ENCODE results near the gene FAN1. TPM values are rescaled to one million over a fixed set of nuclear protein-coding genes. Genes with fewer than 3 reads are reported as not detected.

The FAN1 gene
- total RNA-seq, 1 donor from 2014 or later, result 26.3 TPM

DNA sequence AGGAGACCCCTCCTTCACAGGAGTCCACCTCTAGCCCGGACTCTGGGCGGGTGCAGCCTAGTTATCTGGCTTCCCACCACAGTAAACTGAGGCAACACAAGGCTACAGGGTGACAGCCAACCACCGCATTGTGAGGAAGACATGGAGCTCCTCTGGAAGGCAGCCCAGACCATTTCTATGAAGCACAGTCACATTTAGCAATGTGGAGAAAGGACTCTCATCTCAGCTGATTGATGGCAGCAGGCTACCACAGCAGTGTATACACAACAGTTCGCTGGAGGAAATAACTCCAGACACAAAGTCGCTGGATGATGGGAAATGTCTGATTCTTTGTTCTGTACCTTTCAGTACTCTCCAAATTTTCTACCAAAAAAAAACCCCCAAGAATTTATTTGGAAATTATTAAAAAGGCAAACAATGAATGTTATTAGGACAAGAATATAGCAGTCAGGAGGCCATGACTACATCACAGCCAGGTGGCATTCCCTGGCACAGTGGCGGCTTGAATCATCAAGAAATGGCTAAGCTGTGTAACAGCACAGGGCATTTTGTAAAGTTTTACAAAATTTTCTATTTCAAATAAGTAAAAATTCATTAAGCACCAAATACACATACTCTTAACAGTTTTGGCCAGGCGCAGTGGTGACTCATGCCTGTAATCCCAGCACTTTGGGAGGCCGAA, 40.1 kb downstream of the FAN1 start:
- ATAC-seq (no peak), DNase-seq (no peak)
- intact Hi-C loops (cut with micrococcal nuclease), result no loop called here

DNA sequence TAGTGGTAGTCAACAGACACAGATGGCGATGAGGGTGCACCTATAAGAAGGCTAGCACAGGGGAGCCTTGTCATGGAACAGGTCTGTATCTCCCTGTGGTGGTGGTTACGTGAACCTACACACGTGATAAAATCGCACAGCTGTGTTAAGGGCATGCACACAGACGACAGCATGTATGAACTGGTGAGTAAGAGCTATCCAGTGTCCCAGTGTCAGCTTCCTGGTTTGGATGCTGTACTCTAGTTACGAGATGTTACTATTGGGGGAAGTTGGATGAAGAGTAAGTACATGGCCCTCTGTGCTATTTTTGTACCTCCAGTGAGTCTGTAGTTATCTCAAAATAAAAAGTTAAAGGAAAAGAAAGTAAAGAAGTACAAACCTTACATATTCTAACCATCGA, 49.5 kb downstream of the FAN1 start:
- peak; percentile 88 for ATAC-seq
- DNase-seq, result no peak
- intact Hi-C loops (cut with micrococcal nuclease), result no loop called here

GRCh38 chr15:30953731-30954378, 50.1 kb downstream of the FAN1 start:
- intact Hi-C loops (cut with micrococcal nuclease), result no loop called here
- ATAC-seq (peak; percentile 75), DNase-seq (peak; percentile 47)

- no peak for ATAC-seq
These were observed 51.0 kb downstream of the FAN1 start for GRCh38 chr15:30954674-30955073.

DNA sequence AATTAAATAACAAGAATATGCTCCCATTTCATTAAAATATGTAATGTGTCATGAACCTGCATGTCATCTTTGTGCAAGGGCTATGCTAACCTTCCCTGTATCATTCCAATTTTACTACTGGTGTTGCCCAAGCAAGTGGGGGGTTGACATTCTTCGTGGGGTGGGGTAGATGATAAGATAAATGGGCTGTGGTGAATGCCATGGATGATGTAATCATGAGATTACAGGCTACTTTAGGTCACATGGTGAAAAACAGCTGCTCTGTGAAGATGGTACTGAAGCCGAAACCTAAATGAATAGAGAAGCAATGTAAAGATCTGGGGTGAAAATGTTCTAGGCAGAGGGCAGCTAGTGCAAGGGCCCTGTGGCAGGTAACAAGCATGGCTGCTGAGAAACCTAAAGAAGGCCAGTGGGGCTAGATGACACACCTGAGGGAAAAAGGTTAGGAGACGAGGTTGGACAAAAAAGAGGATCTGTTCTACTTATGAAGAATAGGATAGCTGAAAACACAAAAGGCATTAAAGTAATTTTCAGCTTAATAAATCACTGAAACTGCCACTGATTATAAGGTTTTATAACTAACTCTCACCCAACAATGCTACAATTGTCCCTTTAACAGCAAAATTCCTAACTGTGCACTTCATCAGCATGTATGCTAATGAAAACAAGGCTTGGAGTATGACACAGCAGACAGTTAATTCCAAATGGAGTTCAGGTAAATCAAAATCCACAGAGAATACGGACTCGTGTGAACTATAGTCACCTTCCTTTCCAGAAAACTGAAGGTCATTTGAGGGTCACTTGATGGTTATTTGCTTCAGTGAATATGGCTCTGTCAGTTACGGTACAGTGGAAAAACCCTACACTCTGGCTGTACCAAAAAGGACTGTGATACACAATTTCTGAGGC, 52.8 kb downstream of the FAN1 start:
- intact Hi-C loops (cut with micrococcal nuclease), result no loop called here
- ATAC-seq, result no peak

More at GRCh38 chr15:30954674-30955073, 51.0 kb downstream of the FAN1 start:
- no peak for DNase-seq
- intact Hi-C loops (cut with micrococcal nuclease), result no loop called here

DNA sequence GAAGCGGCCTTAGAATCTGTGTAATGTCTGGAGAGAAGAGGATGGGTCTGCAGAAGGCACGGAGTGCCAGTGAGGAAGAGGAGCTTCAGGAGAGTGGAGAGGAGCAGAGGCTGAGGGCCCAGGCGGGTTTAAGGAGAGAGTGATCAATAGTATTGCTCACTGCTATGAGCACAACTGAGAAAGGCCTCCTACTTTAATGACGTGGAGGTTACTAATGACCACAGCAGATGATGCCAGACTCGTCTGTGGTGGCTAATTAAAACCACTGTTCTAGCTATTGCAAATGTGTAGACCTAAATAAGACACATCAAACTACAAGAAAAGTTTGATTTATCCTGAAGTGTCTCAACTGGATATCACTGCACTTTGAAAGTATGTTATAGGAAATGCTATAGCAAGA, 54.5 kb downstream of the FAN1 start:
- DNase-seq (no peak), ATAC-seq (no peak)
- intact Hi-C loops (cut with micrococcal nuclease), result no loop called here

More for the DNA sequence above, 52.8 kb downstream of the FAN1 start:
- DNase-seq, result no peak

GRCh38 chr15:30962079-30962478, 58.4 kb downstream of the FAN1 start:
- DNase-seq, result peak; percentile 38
- ATAC-seq, result peak; percentile 86
- intact Hi-C loops (cut with micrococcal nuclease), result loop anchor here (10.0 kb wide), 1 partner anchor 47 kb away; no protein-coding TSS in a partner anchor

DNA sequence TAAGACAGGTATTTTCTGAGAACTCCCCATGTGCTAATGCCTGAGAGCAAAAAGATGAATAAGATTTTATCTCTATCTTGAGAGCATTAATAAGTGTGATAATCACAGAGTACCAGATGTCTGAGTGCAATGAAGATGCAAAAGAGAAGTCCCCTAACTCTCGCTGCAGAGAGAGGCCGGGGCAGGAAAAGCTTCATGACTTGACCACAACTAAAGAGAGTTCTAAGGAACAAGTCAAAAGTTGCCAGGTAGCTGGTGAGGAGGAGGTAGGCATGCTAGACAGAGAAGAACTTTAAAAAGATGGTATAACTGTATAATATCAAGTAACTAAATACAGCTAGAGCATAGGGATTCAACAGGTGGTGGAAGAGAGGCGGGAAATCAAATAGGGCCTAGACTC, 58.9 kb downstream of the FAN1 start:
- intact Hi-C loops (cut with micrococcal nuclease), result loop anchor here (10.0 kb wide), 1 partner anchor 48 kb away; no protein-coding TSS in a partner anchor
- ATAC-seq, result no peak

GRCh38 chr15:30963681-30964080, 60.0 kb downstream of the FAN1 start:
- no peak for ATAC-seq
- DNase-seq, result no peak
- intact Hi-C loops (cut with micrococcal nuclease), result loop anchor here (10.0 kb wide), 1 partner anchor 49 kb away; no protein-coding TSS in a partner anchor

More for the DNA sequence above, 58.9 kb downstream of the FAN1 start:
- DNase-seq, result no peak

DNA sequence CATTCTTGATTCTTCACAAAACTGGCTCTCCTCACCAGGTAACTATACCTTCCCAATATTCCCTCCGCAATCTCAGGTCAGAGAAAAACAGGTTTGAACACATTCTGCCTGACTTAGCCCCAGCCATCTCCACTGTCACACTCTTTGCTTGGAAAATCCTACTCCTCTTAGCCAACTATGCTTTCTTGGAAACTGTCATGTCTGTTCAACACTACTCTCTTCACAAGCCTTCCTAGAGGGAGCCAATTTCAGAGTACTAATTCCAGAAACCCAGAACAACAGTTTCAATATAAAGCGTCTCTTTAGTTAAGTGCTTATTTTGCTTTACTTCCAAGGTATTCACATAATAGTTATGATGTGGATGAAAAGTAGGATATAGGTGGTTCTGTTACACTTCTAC, 66.0 kb downstream of the FAN1 start:
- DNase-seq (no peak), ATAC-seq (peak; percentile 36)
- intact Hi-C loops (cut with micrococcal nuclease), result loop anchor here (10.0 kb wide), 1 partner anchor 55 kb away; no protein-coding TSS in a partner anchor

- intact Hi-C loops (cut with micrococcal nuclease), result no loop called here
- DNase-seq, result no peak
These were observed 69.7 kb downstream of the FAN1 start for GRCh38 chr15:30973379-30973778.

DNA sequence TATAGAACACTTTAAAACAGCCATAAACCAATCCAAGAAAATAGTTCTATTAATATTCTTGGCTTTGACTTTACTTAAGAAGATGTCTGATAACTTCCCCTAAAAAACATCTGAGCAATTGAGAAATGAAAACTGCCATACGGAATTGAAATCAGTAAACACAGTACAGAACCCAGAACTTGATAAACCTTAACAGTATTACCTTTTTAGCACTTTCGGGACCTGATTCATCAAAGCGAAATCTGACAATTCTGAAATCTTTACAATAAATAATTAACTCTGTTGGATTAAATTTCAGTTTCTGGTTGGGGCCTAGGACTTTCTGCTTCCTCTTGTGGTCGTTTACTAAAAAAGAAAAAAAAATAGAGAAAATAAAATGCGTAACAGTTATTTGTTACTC, 70.4 kb downstream of the FAN1 start:
- ATAC-seq, result no peak
- intact Hi-C loops (cut with micrococcal nuclease), result no loop called here
- DNase-seq, result no peak

More at GRCh38 chr15:30973379-30973778, 69.7 kb downstream of the FAN1 start:
- ATAC-seq, result no peak

DNA sequence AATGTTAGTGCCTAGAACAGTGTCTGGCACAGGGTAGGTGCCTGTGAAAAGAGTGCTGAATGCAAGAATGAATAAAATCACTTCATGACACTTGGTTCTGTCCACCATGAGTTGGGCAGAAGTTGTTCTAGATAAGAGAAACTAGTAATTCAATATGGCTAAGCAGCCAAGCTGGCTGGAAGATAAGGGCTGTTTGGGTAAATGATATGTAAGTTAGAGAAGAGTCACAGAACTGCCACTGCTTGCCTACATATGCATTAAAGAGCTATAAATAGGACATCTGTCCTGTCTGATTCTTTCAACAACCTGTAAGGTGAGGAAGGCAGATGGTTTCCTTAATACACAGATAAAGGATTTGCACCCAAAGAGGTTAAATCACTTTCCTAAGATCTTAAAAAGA, 74.6 kb downstream of the FAN1 start:
- DNase-seq (no peak), ATAC-seq (peak; percentile 45)
- intact Hi-C loops (cut with micrococcal nuclease), result no loop called here

- DNase-seq (no peak), ATAC-seq (peak; percentile 34)
- intact Hi-C loops (cut with micrococcal nuclease), result no loop called here
These were observed 75.7 kb downstream of the FAN1 start for GRCh38 chr15:30979457-30979856.

DNA sequence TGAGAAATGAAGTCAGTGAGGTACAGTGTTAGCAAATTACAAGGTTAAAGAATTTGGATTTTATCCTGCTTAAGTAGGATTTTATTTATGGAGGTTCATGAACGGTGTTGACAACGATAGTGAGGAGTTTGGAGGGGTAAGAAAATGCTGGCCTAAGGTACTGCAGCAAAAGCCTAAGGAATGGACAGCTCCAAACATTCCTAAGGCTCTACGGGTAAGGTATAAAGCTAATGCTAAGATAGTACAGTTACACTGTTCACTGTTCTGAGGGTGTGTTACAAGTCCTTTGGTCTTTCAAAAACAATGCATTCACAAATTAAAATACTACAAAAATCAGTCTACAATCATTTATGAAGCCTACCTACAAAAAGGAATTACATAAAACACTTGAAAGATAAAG, 80.4 kb downstream of the FAN1 start:
- ATAC-seq (peak; percentile 25), DNase-seq (no peak)
- intact Hi-C loops (cut with micrococcal nuclease), result no loop called here

DNA sequence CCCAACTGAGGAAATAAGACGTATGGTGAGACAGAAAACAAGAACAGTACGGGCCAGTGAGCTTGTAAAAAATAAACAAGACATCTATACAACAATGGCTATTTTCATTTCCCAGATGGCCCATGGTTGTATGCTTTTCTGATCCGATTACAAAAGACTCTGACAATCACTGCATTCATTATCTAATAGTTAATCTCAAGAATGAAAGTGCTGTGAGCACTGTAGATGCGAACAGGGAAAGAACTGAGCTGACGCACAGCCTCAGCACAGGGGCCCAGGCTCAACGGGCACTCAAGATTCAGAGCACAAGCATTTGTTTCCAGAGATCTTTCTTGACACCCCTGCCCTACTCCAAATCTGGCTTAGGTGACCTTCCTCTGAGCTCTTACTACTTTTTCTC, 80.8 kb downstream of the FAN1 start:
- peak; percentile 29 for ATAC-seq
- intact Hi-C loops (cut with micrococcal nuclease), result no loop called here
- no peak for DNase-seq

DNA sequence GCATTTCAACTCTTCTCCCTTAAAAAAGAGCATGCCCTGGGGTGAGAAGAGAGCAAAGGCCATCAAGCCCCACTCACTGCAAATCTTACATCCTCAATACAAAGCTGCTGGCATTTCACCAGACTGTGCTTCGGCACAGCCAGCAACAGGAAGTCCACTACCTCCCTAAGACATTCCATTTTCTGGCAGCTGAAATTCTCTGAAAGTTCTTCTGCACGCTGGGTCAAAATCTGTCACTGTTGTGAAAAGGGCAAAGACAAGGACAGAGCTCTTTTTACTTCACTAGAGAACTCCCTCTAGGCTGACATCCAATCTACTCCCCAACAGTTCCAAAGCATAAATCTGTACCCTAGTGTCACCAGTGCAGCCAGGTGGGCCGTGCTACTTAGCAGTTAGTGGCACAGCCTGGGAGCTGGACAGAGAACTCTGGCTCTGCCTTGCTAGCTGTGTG, 81.4 kb downstream of the FAN1 start:
- ATAC-seq (peak; percentile 79), DNase-seq (no peak)
- intact Hi-C loops (cut with micrococcal nuclease), result no loop called here

GRCh38 chr15:30990036-30990435, 86.3 kb downstream of the FAN1 start:
- intact Hi-C loops (cut with micrococcal nuclease), result no loop called here
- DNase-seq (no peak), ATAC-seq (no peak)

- DNase-seq (no peak), ATAC-seq (peak; percentile 9)
- intact Hi-C loops (cut with micrococcal nuclease), result no loop called here
These were observed 86.9 kb downstream of the FAN1 start for GRCh38 chr15:30990446-30991254.

All from left ventricle myocardium superior (tissue), 1 donor.